ENCODE measurements around the gene CREB3L1.
A peak's percentile ranks its signal among the peaks of the same experiment; 100 is the strongest.

CREB3L1 gene

DNA sequence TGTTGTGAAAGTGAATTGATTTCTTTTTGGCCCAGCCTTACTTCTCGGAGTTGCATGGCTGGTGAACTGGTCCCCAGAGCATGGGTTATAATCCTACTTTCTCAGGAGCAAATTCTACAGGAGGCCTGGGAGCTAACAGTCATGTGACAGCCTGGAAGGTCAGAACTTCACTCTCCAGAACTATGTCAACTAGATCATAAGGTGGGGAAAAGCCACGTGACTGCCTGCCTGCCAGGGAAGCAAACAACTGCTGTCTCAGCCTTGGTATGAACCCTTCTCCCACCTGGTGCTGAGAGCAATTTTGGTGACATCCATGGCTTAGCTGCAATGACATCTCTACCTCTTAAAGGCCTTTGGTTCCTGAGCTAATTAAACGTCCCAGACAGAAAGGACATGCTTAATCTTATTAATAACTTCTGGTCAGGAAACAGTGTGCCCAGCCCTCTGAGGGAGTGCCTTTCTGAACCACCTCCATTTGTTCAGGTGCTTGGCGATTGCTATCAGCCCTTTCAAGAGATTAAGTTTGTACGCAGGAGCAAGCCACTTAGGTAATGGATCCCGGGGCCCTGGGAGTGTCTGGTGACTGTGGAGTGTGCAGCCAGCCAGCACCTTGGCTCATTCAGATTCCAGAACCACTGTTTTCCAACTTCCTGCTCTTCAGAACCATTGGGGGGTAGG is 1.4 kb upstream of the CREB3L1 start:
- no peak for DNase-seq (ENCODE audit: low spot score)

DNA sequence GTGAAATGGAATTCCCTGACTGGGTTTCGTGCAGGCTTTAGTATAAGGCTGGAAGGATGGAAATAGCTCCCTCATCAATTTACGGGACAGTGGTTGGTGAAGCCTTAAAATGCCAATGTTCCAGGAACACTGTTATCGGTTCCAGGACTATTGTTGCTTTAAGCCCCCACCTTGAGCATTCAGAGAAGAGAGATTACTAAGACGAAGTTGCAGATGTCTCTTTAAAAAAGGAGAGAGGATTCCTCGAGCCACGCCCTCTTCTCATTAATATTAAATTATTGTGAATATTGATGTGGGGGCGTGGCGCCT is 195 bp upstream of the CREB3L1 start:
- DNase-seq (ENCODE audit: low spot score): no peak

DNA sequence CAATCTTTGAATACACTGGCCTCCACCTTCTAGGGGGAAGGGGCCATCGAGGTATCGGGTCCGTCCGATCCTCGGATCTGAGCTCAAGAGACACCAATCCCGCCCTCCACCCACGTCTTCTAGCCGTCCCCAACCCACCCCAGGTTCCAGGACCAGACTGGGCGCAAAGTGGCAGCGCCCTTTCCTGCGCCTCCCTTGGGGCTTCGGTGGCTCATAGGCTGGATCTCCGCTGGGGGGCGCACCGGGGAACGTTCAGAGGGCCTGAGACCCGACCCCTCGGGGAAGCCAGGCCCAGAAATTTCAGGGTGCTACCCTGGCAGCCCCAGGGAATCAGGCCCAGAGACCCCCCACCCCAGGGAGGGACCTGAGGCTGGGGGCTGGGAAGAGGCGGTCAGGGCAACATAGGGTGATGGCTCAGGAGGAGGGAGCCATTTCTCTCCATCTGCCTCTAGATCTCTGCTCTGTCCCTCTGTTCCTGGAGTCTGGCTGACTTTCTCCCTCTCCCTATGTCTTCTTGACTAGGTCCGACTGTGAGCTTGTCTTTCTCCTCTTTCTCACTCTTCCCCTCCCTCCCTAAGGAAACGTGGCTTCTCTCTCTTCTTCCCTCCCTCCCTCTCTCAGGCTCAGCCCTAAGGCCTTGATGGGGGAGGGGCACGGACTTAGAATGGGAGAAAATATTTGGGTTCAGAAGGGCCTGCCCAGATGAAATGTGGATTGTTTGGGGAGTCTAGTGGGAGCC is 1.1 kb downstream of the CREB3L1 start:
- DNase-seq (ENCODE audit: low spot score): no peak

DNA sequence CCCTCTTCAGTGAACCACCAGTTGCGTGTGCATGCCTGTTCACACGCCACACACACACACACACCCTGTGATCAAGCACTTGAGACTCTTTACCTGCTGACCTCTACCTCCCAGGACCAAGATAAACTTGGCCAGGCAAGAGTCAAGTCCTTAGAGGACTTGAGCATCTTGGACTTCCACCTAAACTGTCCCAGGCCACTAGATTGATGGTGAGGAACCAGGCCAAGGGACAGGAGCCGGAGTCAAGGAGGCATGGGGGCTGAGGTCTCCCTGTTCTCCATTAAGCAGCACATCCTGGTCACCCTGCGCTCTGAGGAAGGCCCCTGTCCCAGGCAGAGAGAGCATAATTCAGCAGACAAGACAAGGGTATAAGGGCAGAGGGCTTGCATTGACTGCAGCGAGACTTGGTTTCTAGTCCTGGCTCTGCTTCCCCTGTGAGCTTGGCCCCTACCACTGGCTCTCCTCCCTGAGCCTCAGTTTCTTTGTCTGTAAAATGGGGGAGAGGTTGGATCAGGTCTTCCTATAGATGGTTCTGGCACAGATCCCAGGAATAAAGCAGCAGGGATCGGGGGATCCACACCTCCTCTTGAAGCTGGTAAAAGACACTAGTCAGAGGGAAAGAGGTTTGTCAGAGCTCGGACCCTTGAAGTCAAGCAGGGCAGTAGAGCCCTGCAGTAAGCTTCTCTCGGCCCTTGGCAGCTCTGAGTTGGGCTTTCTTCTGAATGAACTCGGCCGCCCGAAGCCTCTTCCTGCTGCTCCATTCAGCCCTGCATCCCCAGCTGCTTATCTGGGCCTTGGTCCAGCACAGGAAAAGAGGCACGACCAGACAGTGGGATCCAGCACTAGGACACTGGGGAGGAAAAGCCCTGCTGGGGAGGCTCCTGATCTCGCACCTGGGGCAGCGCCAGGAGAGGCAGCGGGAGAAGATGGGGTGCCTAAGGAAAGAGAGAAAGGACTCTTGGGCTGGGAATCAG is 2.0 kb downstream of the CREB3L1 start:
- peak; percentile 57 for DNase-seq (ENCODE audit: low spot score)

DNA sequence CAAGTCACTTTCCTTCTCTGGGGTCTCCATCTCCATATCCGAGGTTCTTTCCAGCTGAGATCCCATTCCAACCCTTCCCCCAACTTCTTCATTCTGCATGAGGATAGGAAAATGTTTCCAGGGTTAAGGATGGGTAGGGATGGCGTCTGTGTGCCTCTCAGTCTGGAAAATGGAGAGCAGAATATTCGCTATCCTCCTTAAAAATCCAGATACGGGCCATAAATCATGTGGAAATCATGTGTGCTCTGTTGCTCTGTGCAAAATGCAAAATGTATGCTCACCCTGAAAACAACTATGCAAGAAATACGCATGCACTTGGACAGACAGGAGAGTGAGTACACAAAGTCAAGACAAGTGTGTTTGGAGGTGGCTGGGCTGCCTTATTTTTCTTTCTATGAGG is 3.2 kb downstream of the CREB3L1 start:
- no peak for DNase-seq (ENCODE audit: low spot score)

DNA sequence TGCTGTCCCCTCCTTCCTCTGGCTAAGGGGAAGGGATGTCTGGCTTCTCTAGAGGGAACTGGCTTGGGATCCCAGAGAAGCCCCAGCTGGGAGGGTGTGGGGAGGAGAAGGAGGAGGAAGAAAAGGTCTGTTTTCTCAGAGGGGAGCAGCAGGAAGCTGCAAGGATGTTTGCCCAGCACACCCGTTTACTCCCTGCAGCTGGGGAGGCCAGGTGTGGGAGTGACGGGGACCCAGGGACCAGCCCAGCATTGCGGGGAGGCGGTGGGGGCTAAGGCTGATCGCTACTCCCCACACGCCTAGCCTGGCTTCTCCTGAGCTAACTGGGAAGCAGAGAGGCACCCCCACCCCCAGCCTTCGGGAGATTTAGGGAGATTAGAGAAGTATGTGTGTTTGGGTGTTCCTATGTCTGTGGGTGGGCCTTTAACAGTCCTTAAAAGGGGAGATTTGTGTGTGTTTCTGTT is 3.9 kb downstream of the CREB3L1 start:
- no peak for DNase-seq (ENCODE audit: low spot score)

DNA sequence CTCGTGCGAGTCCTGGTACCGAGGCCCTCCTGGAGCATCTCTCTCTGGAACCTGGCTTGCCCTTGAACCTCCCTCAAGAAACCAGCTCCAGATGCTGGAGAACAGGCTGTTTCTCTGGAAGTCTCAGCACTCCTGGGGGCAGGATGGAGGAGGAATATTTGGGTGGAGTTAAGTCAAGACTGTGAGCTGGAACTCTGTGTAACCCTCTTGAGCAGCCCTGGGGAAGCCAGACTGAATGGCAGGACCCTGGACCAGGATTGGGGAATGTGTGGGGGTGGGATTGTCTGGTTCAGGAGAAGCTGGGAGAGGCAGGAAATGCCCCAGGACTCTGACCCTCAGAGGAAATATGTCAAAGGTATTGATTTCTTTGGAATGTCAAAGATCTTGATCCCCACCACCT is 7.7 kb downstream of the CREB3L1 start:
- no peak for DNase-seq (ENCODE audit: low spot score)

DNA sequence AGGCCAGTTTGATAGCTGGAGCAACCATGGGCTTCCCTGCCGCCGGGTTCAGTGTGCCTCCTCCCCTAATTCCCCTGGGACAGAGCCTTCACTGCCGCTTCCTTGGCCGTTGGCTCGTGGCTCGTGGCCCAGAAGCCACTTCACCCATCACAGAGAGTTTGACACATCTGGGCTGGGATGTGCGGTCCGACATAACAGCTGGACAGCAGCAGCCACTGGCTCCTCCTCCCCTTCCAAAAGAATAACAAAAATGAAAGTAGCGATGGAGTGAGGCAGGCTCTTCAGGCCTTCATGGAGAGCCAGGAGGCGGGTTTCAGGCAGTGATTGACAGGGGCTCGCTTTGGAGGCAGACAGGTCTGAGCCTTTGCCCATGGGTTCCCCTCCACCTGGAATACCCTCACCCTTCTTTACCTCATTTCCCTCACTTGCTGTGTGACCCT is 8.2 kb downstream of the CREB3L1 start:
- no peak for DNase-seq (ENCODE audit: low spot score)

DNA sequence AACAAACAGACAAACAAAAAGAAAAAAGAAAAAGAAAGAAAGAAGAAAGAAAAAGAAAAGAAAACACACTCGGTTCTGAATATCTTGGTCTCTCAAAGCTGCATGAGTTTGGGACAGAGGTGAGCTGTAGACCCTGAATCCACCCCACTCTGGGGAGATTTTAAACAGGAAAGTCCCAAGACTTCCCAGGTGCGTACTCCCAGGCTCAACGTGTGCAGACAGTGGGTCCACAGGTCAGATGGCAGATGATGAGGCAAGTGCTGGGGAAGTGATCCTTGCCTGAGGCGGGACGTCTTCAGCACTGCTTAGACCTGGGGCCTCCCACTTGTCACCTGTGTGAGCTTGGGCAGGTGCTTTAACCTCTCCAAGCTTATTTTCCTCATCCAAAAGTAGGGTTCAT is 9.3 kb downstream of the CREB3L1 start:
- no peak for DNase-seq (ENCODE audit: low spot score)

DNA sequence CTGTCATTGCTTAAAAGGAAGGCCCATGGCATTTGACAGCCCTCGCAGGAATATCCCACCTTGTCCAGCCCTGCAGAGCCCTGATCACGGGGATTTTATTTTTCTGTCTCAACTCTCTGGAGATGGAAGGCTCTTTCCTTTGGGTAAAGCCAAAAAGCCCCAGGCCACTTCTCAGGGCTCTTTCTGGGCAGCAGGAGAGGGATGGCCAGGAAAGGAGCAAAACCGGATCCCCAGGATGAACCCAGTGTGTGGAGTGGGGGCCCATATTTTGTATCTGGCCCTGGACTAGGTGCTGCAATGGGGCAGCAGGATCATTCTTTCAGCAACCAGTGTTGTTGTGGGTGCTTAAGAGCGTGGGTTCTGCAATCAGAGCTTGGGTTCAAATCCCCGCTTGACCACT is 11.0 kb downstream of the CREB3L1 start:
- DNase-seq (ENCODE audit: low spot score): no peak

DNA sequence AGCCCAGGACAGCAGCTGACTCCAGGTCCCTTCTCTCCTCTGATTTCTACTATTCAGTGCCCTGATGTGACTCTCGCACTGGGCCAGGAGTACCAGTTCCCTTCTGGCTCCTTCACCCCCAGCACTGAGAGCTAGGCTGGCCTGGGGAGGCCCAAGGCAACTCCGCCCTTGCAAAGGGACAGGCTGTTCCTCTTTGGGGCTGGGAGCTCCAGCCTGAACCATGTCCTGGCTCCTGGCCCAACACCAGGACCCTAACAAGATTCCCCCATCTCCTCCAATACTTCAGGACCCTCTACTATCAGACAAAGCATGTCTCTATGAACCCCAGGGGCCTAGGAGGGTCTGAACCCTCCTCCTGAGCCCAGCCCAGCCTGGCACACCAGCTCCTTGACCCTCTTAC is 12.5 kb downstream of the CREB3L1 start:
- DNase-seq (ENCODE audit: low spot score): no peak

DNA sequence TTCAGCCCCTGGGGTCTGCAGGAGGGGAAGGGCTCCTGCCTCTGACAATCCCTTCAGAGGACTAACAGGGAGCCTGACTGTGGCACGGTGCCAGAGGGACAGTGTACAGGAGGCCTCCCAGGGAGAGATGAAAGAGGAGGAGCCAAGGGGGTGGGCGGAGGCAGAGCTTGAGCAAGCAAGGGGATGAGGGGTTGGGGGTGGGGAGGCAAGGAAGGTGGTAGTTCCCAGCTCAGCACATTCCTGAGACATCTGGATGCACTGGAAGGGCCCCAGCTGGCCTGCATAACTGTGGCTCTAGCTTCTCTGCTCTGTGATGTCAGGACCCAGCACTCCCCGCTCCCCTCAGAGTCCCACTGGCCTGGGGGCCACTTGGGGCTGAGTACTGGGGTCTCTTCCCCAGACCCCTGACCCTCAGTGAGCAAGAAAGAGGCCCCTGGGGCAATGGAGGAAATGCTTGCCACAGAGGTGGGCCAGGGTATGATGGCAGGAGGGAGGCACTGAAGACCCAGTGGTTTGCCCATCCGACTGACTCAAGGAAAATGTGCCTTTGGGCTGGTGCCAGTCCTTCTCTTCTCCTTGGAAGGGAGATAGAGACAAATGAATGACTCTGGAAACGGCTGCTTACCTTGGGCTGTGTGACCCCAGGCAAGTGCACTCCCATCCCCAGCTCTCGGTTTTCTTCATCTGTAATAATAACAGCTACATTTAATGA is 13.3 kb downstream of the CREB3L1 start:
- DNase-seq (ENCODE audit: low spot score): no peak

DNA sequence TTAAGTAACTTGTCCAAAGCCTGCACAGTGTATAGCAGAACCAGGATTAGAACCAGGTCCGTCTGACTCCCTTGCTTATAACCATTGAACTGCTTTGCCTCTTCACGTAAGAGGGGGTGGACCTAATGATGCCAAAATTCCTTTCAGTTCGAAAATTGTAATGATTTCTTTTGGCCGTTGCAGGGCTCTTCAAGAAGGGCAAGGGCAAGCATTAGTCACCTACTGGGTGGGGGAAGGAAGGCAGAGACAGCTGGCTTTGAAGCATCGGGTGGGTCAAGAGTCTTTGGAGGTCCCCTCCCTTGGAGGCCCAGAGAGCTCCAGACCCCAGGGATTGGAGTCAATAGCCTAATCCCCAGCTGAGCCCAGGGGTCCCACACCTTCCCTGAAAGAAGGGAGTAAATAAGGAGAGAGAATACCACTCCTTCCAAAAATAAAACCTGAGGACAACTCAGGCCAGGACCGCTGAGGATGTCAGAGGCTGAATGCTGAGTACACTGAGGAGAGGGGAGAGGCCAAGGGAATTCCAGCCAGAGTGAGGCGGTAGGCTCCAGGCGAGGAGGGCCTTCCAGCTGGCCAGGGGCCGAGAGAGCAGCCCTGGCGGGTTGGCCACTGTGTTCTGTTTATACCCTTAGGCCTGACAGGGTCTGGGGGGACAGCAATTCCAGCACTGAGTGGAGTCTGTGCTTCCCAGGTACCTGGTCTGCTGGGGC is 14.1 kb downstream of the CREB3L1 start:
- DNase-seq (ENCODE audit: low spot score): no peak

DNA sequence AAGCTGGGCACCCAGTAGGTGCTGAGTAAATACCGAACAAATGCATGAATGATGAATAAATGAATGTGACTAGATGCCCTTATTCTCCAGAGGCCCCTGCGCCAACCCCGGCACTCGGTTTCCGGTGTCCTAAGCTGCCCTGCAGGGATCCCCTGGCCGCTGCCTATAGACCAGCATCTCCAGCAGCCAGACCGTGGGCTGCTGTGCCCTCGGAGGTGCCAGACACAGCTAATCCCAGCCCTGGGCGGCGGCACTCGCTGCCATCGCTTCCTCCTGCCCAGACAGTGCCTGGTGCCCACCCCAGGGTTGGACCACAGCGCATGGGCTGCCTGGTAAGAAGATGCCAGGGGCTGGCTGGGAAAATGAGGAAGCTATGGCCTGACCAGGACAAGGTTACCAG is 15.6 kb downstream of the CREB3L1 start:
- DNase-seq (ENCODE audit: low spot score): no peak

DNA sequence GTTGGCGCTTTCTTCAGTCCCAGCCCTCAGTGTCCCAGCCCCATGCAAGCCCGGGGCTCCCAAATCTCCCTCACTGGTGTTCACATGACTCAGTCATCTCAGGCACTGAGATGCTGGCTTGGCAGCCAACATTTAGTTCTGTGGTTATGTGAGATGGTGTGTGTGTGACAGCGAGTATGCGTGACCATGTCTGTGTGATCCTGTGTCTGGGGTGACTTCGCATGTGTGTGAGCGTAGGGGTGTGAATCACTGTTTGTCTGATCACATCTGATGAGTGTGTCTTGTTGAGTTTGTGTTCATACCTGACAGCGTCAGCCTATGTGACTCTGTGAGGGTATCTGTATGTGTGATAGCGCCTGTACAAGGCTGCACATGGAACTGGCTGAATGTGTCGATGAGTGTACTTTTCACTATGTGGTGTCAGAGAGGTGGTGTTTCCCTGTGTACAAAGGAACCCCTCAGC is 16.2 kb downstream of the CREB3L1 start:
- no peak for DNase-seq (ENCODE audit: low spot score)

DNA sequence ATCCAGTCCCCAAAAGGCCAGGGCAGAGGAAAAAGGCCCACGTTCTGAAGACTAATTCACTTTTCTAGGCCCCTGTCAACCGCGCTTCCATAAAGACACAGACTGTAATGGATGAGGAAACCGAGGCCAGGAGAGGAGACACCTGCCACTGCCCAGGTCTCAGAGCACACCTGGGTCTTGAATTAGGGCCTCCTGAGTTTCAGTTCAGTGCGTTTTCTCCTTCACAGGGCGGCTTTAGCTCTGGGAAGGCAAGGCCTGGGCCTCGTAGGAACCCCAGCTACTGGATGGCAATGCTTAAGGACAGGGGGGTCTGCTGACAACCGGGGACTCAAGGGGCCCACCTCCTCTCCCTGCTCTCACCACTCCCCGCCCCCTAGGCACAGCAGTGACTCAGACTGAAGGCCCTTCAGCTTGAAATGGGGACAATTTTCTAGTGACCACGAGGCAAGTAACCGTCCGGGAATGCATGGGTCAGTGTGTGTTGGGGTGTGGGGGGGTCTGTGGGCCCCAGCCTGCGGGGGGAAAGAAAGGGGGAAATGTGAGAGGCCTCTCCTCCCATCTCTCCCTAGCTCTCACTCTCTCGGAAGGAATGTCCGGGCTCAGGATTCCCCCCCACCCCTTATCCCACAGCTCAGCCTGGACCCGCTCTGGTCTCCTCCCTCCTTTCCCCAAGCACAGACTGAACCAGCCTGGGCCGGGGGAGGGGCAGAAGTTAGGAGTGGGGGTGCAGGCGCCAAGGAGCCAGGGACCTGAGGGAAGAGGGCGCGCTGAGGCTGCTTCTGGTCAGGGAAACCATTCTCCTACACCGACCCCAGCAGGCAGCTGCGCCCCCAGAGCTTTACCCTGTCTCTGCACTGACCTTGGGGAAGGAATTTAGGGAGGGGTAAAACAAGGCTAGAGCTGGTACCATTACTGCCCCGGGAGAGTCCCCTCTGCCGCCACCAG is 17.2 kb downstream of the CREB3L1 start:
- no peak for DNase-seq (ENCODE audit: low spot score)

DNA sequence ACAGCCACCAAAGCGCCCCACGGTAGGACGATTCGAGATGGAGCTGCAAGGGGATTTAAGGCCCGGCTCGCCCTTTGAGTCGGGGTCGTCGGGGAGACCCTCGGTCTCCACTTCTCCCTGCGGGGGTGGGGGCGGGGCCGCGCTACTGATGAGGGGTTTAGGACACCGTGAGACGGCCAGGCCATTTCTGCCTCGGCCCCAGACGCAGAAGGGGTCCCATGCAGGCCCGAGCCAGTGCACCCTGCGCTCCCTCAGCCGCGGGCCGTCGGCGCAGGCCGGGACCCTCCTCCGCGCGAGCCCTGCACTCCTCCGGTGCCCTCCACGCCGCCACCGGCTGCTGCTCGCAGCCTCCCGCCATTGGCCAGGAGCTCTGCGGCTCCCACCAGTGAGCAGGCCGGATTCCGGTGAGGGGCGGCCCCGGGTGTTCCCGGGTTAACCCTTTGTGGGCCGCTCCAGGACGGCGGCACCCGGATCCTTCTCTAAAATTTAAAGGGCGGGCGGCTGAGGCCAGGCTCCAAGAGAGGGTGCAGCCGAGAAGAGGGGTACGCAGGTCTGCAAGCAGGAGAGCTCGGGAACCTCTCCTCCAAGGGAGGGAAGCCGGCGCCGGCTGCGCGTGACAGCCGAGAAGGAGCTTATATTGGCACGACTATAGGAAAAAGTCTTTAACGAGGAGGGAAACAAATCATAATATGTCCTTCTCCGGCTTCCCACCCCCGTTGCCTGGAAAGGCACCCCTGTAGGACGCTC is 18.0 kb downstream of the CREB3L1 start:
- peak; percentile 46 for DNase-seq (ENCODE audit: low spot score)

DNA sequence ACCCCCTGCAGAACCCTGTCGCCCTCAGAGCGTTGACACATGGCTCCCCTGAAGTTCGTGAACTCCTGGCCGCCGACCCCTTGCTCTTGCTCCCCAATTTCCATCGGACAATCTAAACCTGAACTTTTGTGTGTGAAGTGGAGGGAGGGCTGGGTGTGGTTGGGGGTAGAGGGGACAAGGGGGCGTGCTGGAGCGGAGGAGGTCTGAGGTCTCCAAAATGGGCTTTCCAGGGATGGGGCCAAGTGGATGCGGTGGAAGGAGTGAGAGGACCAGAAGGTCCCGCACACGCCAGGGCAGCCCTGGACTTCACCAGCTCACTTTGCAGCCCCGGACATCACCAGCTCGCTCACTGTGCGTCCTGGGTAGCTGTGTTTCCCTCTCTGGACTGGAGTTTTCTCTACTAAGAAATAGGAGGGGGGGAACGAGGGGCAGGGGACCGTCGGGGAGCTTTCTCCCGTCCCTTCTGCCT is 18.6 kb downstream of the CREB3L1 start:
- DNase-seq (ENCODE audit: low spot score): no peak

Data from globus pallidus (tissue), 1 donor.